Esophagus muscularis mucosa (tissue), 4 donors: ENCODE measurements around the gene KRTAP2-2. TPM values are rescaled to one million over a fixed set of nuclear protein-coding genes. Genes with fewer than 3 reads are reported as not detected.
"Not testable (repeated sequence)": the region's sequence is repeated elsewhere in the genome, so short reads cannot be mapped to it uniquely, and the experiment has no call there.

Source experiments
- DNase-seq: peaks from one replicate; pipeline ENCODE4 v3.0.0-alpha.2; 2017; ENCODE audit errors: extremely low spot score
- H3K27ac ChIP-seq, 4 donors: fragments of 200-600 bp; sonication (generic); replicated peaks in 1 of 4; 1 replicate in 3 of 4; 2 replicates in 1 of 4; pipeline ENCODE4 v1.5.1; 2016 to 2019; ENCODE audit warnings: mild to moderate bottlenecking in 1 of 4
- H3K27me3 ChIP-seq, 4 donors: fragments of 200-600 bp; sonication (generic); one replicate each; pipeline versions ENCODE4 v1.5.1 to v1.6.0; 2016 to 2019
- H3K36me3 ChIP-seq, 4 donors: fragments of 200-600 bp; sonication (generic); one replicate each; pipeline ENCODE4 v1.5.1; 2016 to 2019
- H3K4me1 ChIP-seq, 4 donors: fragments of 200-600 bp; sonication (generic); one replicate each; pipeline ENCODE4 v1.5.1; 2016 to 2019
- H3K4me3 ChIP-seq, 4 donors: fragments of 200-600 bp; sonication (generic); 1 replicate in 2 of 4; 2 replicates in 2 of 4; pipeline ENCODE4 v1.5.1; 2016 to 2019; ENCODE audit warnings: mild to moderate bottlenecking in 4 of 4, moderate library complexity in 1 of 4
- H3K9me3 ChIP-seq, 4 donors: fragments of 200-600 bp; sonication (generic); 1 replicate in 3 of 4; 2 replicates in 1 of 4; pipeline ENCODE4 v1.5.1; 2016 to 2019
- EP300 ChIP-seq: sonication (generic); formaldehyde crosslinking; IDR thresholded peaks from one replicate; pipeline ENCODE4 v1.6.1; 2017; ENCODE audit warnings: antibody characterized with exemption
- POLR2A ChIP-seq: fragments of 450-650 bp; IDR thresholded peaks from one replicate; pipeline ENCODE4 v1.6.1; 2017; ENCODE audit warnings: antibody characterized with exemption, moderate library complexity, mild to moderate bottlenecking, low read depth
- POLR2AphosphoS5 ChIP-seq, 2 donors: sonication (generic); formaldehyde crosslinking; IDR thresholded peaks; one replicate each; pipeline ENCODE4 v1.6.1; 2017; ENCODE audit warnings: antibody characterized with exemption in 2 of 2
- WGBS: methylation state at CpG from one replicate; pipeline ENCODE4 v1.1.5; 2018; 5-methylcytosine and 5-hydroxymethylcytosine counted together
- intact Hi-C: fragments of 100-400 bp; cut with DNase I; formaldehyde crosslinking; loops from one replicate; pipeline ENCODE4 v1.15.1; 2023
- total RNA-seq, 4 donors: library from RNA; depleted of rRNA; stranded (reverse); fragments of >200 nt; gene quantifications; one replicate each; pipeline versions ENCODE4 v1.1.0 to v1.2.1, GENCODE V29; 2016
- TF ChIP-seq, protein P1 (sequence below), 3 experiments: fragments of 200-600 bp in 2 of 3; fragments of 450-650 bp in 1 of 3; sonication (generic) in 2 of 3; IDR thresholded peaks; one replicate each; pipeline ENCODE4 v1.5.1; 2017 to 2019; ENCODE audit warnings: antibody characterized with exemption in 3 of 3, mild to moderate bottlenecking in 2 of 3, moderate library complexity in 1 of 3

KRTAP2-2 gene, protein sequence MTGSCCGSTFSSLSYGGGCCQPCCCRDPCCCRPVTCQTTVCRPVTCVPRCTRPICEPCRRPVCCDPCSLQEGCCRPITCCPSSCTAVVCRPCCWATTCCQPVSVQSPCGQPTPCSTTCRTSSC
- not detected for total RNA-seq

DNA sequence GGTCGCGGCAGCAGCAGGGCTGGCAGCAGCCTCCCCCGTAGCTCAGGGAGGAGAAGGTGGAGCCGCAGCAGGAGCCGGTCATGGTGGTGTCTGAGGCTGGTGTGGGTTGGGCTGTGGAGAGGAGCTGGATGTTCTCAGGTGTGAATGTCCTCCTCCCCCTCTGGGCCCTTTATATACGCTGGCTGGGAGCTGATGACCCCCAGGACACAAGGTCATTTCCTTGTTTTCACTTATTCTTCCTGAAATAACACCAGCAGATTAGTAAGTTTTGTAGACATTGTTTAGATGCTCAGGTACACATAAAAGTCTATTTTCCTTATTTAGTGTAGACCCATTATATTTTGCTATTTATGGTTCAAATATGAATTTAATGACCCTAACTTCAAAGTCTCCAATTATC, at the start of gene KRTAP2-2:
TSS of gene KRTAP2-2 (minus strand) at position 101 of the 400 bp plus-strand sequence. CDS start at position 82, 19 bp downstream.
- H3K27me3 ChIP-seq, result peaks cover 0 to 19% (median 0%) of the 10 kb centered on the region in 4 donors
- DNase-seq, H3K36me3 ChIP-seq, H3K27ac ChIP-seq, H3K4me3 ChIP-seq, intact Hi-C loops, H3K9me3 ChIP-seq, H3K4me1 ChIP-seq: not testable (repeated sequence)
- 50% methylated on average over 1 of the region's 6 CpGs for WGBS

DNA sequence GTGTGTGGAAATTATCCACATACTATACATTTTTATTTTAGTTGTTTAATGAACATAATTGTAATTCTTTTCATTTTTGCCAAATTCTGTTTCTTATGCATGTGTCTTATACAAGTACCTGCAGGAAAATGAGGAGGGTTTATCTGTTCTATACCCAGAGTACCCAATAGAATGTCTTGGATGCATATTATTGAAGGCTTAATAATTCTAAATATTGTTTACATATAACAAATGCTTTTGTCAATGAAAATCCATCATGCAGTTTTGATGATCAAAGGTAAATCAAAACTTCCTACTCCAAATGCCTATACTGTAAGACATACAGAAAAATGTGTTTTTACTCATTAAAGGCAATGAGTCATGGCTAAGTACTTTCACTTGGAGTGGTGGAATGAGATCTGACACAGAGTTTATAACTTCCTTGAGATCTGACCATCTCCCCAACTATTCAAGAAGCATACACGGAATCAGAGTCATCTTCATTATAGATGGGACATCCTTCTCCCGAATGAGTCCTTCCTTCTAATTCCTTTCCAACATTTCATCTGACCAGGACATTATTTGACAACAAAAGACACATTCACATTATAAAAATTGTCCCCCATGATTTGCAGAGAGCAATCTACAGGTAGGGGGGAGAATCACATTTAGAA, 49.5 kb upstream of the KRTAP2-2 start:
- H3K4me3 ChIP-seq, H3K4me1 ChIP-seq, H3K27ac ChIP-seq, DNase-seq, intact Hi-C loops, H3K9me3 ChIP-seq, H3K36me3 ChIP-seq, H3K27me3 ChIP-seq: not testable (repeated sequence)
- 61% methylated on average over 2 of the region's 2 CpGs for WGBS

DNA sequence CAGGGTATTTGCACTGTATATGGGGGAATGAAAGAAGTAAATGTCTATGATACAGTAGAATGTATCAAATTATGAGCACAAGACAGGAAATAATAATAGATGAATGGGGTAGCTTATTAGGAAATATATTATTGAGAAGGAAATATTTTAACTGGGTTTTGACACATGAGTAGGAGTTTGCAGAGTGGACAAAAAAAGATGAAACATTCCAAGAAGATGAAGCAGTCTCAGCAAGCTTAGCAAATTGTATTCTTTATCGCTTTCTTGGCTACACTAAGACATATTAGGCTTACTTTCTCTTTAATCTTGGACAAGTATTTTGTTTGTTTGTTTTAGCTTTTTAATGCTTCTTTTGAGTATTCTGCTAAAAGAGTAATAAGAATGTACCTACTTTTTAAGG, 48.9 kb upstream of the KRTAP2-2 start:
- Histone ChIP-seq H3K36me3 (no peaks in the 10 kb centered on the region), H3K4me3 (no peak overlapping the region), H3K9me3 (no peaks in the 10 kb centered on the region), H3K27me3 (peaks cover 0 to 8% (median 0%) of the 10 kb centered on the region in 4 donors), H3K27ac (no peak overlapping the region), H3K4me1 (no peaks in the 10 kb centered on the region)
- DNase-seq, result no peak
- 84% methylated on average over 1 of the region's 1 CpG for WGBS
- TF ChIP-seq, protein P1, sequence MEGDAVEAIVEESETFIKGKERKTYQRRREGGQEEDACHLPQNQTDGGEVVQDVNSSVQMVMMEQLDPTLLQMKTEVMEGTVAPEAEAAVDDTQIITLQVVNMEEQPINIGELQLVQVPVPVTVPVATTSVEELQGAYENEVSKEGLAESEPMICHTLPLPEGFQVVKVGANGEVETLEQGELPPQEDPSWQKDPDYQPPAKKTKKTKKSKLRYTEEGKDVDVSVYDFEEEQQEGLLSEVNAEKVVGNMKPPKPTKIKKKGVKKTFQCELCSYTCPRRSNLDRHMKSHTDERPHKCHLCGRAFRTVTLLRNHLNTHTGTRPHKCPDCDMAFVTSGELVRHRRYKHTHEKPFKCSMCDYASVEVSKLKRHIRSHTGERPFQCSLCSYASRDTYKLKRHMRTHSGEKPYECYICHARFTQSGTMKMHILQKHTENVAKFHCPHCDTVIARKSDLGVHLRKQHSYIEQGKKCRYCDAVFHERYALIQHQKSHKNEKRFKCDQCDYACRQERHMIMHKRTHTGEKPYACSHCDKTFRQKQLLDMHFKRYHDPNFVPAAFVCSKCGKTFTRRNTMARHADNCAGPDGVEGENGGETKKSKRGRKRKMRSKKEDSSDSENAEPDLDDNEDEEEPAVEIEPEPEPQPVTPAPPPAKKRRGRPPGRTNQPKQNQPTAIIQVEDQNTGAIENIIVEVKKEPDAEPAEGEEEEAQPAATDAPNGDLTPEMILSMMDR (IDR thresholded peaks at IDR 0.05), result no peak
- TF ChIP-seq POLR2A (no peak), EP300 (no peak), POLR2AphosphoS5 (IDR thresholded peaks at IDR 0.05) (no peak)
- intact Hi-C loops, result no loop called here

DNA sequence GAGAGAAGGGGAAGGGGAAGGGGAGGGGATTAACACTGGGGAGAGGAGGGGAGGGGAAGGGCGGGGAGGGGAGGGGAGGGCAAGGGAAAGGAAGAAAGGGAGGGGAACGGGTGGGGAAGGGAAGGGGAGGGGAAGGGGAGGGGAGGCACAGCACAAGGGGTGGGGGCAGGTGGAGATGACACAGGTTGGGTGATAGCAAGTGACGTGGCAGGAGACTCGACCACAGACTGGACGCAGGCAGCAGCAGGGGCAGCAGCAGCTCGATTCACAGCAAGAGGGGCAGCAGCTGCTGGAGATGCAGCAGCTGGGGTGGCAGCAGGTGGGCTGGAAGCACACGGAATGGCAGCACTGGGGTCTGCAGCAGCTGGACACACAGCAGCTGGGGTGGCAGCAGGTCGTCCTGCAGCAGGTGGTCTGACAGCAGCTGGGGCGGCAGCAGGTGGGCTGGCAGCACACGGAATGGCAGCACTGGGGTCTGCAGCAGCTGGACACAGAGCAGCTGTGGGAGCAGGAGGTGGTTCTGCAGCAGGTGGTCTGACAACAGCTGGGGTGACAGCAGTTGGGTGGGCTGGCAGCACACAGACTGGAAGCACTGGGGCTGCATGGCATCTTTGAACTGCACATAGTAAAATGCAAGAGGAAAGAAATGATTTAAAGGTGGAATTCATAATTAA, 46.7 kb upstream of the KRTAP2-2 start, which contains the start of gene KRTAP4-16:
TSS of gene KRTAP4-16 (minus strand) at position 624 of the 674 bp plus-strand sequence. CDS start at position 624, 0 bp downstream.
- intact Hi-C loops, result no loop called here
- H3K4me1 ChIP-seq, result no peaks in the 10 kb centered on the region
- H3K36me3 ChIP-seq, result no peaks in the 10 kb centered on the region
- TF ChIP-seq POLR2A (no peak), POLR2AphosphoS5 (IDR thresholded peaks at IDR 0.05) (no peak), EP300 (no peak)
- TF ChIP-seq, protein P1 (IDR thresholded peaks at IDR 0.05), result no peak
- DNase-seq, result no peak
- peaks cover 0 to 12% (median 0%) of the 10 kb centered on the region in 4 donors for H3K27me3 ChIP-seq
- no peak within 1 kb of the TSS for H3K4me3 ChIP-seq
- no peaks in the 10 kb centered on the region for H3K9me3 ChIP-seq
- WGBS, result 49% methylated on average over 7 of the region's 10 CpGs
- H3K27ac ChIP-seq, result no peak within 1 kb of the TSS

DNA sequence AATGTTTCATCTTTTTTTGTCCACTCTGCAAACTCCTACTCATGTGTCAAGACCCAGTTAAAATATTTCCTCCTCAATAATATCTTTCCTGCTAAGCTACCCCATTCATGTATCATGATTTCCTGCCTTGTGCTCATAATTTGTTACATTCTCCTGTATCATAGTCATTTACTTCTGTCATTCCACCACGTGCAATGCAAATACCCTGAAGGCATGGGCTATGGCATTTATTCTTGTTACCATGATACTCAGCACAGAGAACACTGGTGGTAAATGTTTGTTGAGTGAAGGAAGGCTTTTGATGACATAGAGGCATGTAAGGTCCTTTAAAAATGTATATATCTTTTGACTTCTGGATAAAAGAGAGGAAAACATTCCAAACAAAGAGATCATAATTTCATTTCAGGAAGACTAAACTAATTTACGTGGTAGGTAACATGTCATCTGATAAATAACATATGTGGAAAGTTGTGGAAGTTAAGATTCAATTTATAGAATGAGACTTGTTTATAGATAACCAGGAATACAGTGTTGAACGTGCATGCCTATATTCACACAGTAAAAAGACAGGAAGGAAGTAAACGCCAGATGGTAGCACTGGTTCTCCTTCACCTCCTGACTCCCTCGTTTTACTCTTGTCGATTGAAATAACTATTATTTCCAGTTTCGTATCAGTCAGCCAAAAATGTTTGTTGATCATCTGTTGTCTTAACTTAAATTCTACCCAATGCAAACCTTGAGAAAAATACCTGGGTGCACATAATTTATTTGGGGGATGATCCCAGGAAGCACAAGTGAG, 44.9 kb upstream of the KRTAP2-2 start:
- 44% methylated on average over 7 of the region's 7 CpGs for WGBS
- H3K36me3 ChIP-seq, DNase-seq, H3K4me1 ChIP-seq, intact Hi-C loops, H3K27ac ChIP-seq, H3K9me3 ChIP-seq, H3K4me3 ChIP-seq: not testable (repeated sequence)
- peaks cover 0 to 11% (median 0%) of the 10 kb centered on the region in 4 donors for H3K27me3 ChIP-seq

DNA sequence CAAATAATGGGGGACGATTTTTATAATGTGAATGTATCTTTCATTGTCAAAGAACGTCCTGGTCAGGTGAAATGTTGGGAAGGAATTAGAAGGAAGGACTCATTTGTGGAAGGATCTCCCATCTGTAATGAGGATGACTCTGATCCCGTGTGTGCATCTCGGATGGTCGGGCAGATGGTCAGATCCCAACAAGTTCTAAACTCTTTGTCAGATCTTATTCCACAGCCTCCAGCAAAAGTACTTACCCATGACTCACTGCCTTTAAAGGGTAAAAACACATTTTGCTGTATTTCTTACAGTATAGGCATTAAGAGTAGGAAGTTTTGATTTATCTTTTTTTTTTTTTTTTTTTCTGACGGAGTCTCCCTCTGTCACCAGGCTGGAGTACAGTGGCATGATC, 43.5 kb upstream of the KRTAP2-2 start:
- no peak overlapping the region for H3K4me3 ChIP-seq
- H3K9me3 ChIP-seq, result no peaks in the 10 kb centered on the region
- TF ChIP-seq EP300, result no peak
- TF ChIP-seq POLR2A, result no peak
- TF ChIP-seq, protein P1 (IDR thresholded peaks at IDR 0.05), result no peak
- TF ChIP-seq POLR2AphosphoS5 (IDR thresholded peaks at IDR 0.05), result no peak
- H3K27ac ChIP-seq, result no peak overlapping the region
- 84% methylated on average over 6 of the region's 6 CpGs for WGBS
- intact Hi-C loops, result no loop called here
- H3K4me1 ChIP-seq, result no peaks in the 10 kb centered on the region
- DNase-seq, result no peak
- H3K27me3 ChIP-seq, result peaks cover 0 to 11% (median 0%) of the 10 kb centered on the region in 4 donors
- H3K36me3 ChIP-seq, result no peaks in the 10 kb centered on the region
